GM19025 (cell line): Measurements from ENCODE around the gene ZRANB3.
"Not testable (repeated sequence)": the region's sequence is repeated elsewhere in the genome, so short reads cannot be mapped to it uniquely, and the experiment has no call there.

Experiments
- ATAC-seq: cut with Tn5 transposase; IDR thresholded peaks from one replicate; pipeline ENCODE4 v1.9.1; 2021; ENCODE audit warnings: mild to moderate bottlenecking, low read depth, moderate library complexity; ENCODE audit not compliant: unreplicated experiment

The ZRANB3 gene

GRCh38 chr2:135530313-135531230, at the start of gene ZRANB3:
ZRANB3 (minus strand) TSS chr2:135531218.
- peak; percentile 58 for ATAC-seq

GRCh38 chr2:135573620-135574019, 42.6 kb upstream of the ZRANB3 start:
- ATAC-seq: no peak

- ATAC-seq: no peak
Measured at GRCh38 chr2:135570884-135571283, 39.9 kb upstream of the ZRANB3 start.

GRCh38 chr2:135563793-135564192, 32.8 kb upstream of the ZRANB3 start:
- no peak for ATAC-seq

GRCh38 chr2:135561925-135562324, 30.9 kb upstream of the ZRANB3 start:
- no peak for ATAC-seq

GRCh38 chr2:135557530-135557929, 26.5 kb upstream of the ZRANB3 start:
- no peak for ATAC-seq

- no peak for ATAC-seq
Measured at GRCh38 chr2:135555311-135555710, 24.3 kb upstream of the ZRANB3 start.

GRCh38 chr2:135552887-135553286, 21.9 kb upstream of the ZRANB3 start:
- ATAC-seq: no peak

- no peak for ATAC-seq
Measured at GRCh38 chr2:135551356-135551755, 20.3 kb upstream of the ZRANB3 start.

GRCh38 chr2:135547311-135547710, 16.3 kb upstream of the ZRANB3 start:
- ATAC-seq: no peak

- no peak for ATAC-seq
Measured at GRCh38 chr2:135546436-135546835, 15.4 kb upstream of the ZRANB3 start.

GRCh38 chr2:135533545-135533944, 2.5 kb upstream of the ZRANB3 start:
- not testable (repeated sequence) for ATAC-seq

- no peak for ATAC-seq
Measured at GRCh38 chr2:135532581-135532980, 1.6 kb upstream of the ZRANB3 start.

- ATAC-seq: peak; percentile 76
Measured at GRCh38 chr2:135531231-135532197, 496 bp upstream of the ZRANB3 start, which contains the start of gene R3HDM1. R3HDM1 (plus strand) TSS chr2:135531484; CDS start chr2:135604846, 73,362 bp downstream.

- ATAC-seq: no peak
Measured at GRCh38 chr2:135528006-135528405, 3.0 kb downstream of the ZRANB3 start.

GRCh38 chr2:135525786-135526185, 5.2 kb downstream of the ZRANB3 start:
- ATAC-seq: no peak

- no peak for ATAC-seq
Measured at GRCh38 chr2:135512099-135512498, 18.9 kb downstream of the ZRANB3 start.

GRCh38 chr2:135510577-135510976, 20.4 kb downstream of the ZRANB3 start:
- ATAC-seq: peak; percentile 53

GRCh38 chr2:135504811-135505210, 26.2 kb downstream of the ZRANB3 start:
- ATAC-seq: no peak

- ATAC-seq: not testable (repeated sequence)
Measured at GRCh38 chr2:135498588-135498987, 32.4 kb downstream of the ZRANB3 start.

GRCh38 chr2:135494917-135495316, 36.1 kb downstream of the ZRANB3 start:
- no peak for ATAC-seq
